Glutamatergic neuron (in vitro differentiated cells): ENCODE results near the gene MAP1LC3B2. TPM values are rescaled to one million over a fixed set of nuclear protein-coding genes. Genes with fewer than 3 reads are reported as not detected.

Experiments used
- DNase-seq: peaks from one replicate; pipeline ENCODE4 v3.0.0; 2022
- H3K27ac Mint-ChIP-seq: one replicate; pipeline ENCODE4 v1.8.0; 2020; ENCODE audit warnings: mild to moderate bottlenecking, mixed read lengths, inconsistent platforms; ENCODE audit not compliant: unreplicated experiment
- H3K27me3 Mint-ChIP-seq: one replicate; pipeline ENCODE4 v1.8.0; 2020; ENCODE audit warnings: mild to moderate bottlenecking, moderate library complexity, mixed read lengths, inconsistent platforms; ENCODE audit not compliant: unreplicated experiment
- H3K36me3 Mint-ChIP-seq: one replicate; pipeline ENCODE4 v1.8.0; 2020; ENCODE audit warnings: mild to moderate bottlenecking, mixed read lengths, inconsistent platforms; ENCODE audit not compliant: unreplicated experiment
- H3K4me1 Mint-ChIP-seq: one replicate; pipeline ENCODE4 v1.8.0; 2020; ENCODE audit warnings: mild to moderate bottlenecking, low read depth, mixed read lengths, inconsistent platforms; ENCODE audit not compliant: unreplicated experiment
- H3K4me3 Mint-ChIP-seq: one replicate; pipeline ENCODE4 v1.8.0; 2020; ENCODE audit warnings: mild to moderate bottlenecking, mixed read lengths, inconsistent platforms; ENCODE audit not compliant: unreplicated experiment
- H3K9me3 Mint-ChIP-seq: one replicate; pipeline ENCODE4 v1.8.0; 2020; ENCODE audit warnings: mild to moderate bottlenecking, moderate library complexity, mixed read lengths, inconsistent platforms; ENCODE audit not compliant: unreplicated experiment
- CTCF ChIP-seq: fragments of 200-600 bp; sonication (generic); IDR thresholded peaks from one replicate; pipeline ENCODE4 v1.5.0; 2021; ENCODE audit not compliant: partially characterized antibody, unreplicated experiment
- total RNA-seq: library from RNA; stranded (reverse); fragmentation: NEBNext Ultra II Directional; extraction: Animal tissue kit (Norgen Biotek cat#: 25700); gene quantifications from one replicate; pipeline ENCODE4 v1.2.1, GENCODE V29; 2021; ENCODE audit not compliant: unreplicated experiment

MAP1LC3B2 gene
- total RNA-seq, 1 donor from 2014 or later, result 4.4 TPM

GRCh38 chr12:116614194-116614915, 55.2 kb downstream of the MAP1LC3B2 start:
- Mint-ChIP-seq H3K36me3 (no peaks in the 10 kb centered on the region), H3K4me3 (no peak overlapping the region), H3K27ac (no peak overlapping the region), H3K27me3 (no peaks in the 10 kb centered on the region), H3K9me3 (peaks cover 6% of the 10 kb centered on the region), H3K4me1 (peaks cover 1% of the 10 kb centered on the region)
- DNase-seq, result no peak
- TF ChIP-seq CTCF, result no peak

- H3K4me3 Mint-ChIP-seq, result no peak overlapping the region
- peaks cover 6% of the 10 kb centered on the region for H3K9me3 Mint-ChIP-seq
Observed at GRCh38 chr12:116615141-116615861, 56.1 kb downstream of the MAP1LC3B2 start.

DNA sequence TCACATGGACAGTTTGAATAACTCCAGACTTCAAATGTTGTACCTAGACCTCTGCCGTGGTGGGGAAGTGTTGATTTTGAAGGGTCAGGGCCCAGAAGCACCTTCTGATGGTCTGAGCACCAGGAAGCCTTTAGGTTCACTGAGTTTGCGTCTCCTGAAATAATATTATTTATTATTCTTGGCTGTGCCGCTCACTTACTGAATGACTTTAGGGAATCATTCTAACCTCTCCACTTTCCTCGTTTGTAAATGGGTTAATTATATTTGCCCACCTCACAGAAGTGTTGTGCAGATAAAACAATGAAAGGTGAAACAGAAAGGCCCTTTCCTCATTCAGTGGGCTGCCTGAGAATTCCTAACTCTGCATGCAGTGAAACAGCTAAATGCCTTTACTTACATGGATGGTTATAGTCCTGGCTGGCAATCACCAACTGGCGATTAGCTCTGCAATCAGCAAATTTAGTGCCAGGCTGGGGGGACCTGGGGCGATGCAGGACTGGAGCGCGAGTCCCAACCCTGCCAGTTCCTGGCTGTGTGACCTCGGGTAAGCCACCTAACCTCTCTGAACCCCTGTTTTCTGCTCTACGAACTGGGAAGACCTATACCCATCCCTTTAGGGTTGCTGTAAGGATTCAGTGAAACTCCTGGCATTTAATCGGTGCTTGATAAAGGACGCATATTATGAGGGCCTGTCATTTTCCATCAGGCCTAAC, 57.5 kb downstream of the MAP1LC3B2 start:
- peaks cover 2% of the 10 kb centered on the region for H3K27me3 Mint-ChIP-seq
- peaks cover 5% of the 10 kb centered on the region for H3K4me1 Mint-ChIP-seq
- no peaks in the 10 kb centered on the region for H3K36me3 Mint-ChIP-seq
- no peak for DNase-seq
- H3K9me3 Mint-ChIP-seq, result peaks cover 2% of the 10 kb centered on the region
- H3K27ac Mint-ChIP-seq, result no peak overlapping the region
- H3K4me3 Mint-ChIP-seq, result no peak overlapping the region
- TF ChIP-seq CTCF, result no peak

More at GRCh38 chr12:116615141-116615861, 56.1 kb downstream of the MAP1LC3B2 start:
- no peak overlapping the region for H3K27ac Mint-ChIP-seq
- TF ChIP-seq CTCF, result no peak
- peaks cover 2% of the 10 kb centered on the region for H3K4me1 Mint-ChIP-seq
- DNase-seq, result no peak
- H3K36me3 Mint-ChIP-seq, result no peaks in the 10 kb centered on the region
- peaks cover 2% of the 10 kb centered on the region for H3K27me3 Mint-ChIP-seq

DNA sequence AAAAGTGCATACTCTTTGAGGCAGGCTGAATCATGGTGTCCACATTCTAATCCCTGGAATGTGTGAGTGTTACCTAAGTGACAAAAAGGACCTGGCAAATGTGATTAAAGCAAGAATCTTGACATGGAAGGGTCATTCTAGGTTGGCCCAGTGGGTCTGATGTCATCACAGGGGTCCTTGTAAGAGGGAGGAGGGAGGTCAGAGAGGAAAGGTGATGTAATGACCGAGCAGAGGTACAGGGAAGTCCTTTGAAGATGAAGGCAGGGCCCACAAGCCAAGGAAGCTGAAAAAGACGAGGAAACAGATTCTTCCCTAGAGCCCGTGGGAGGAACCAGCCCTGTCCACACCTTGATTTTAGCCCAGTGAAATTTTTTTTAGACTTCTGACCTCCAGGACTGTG, 60.1 kb downstream of the MAP1LC3B2 start:
- no peak for TF ChIP-seq CTCF
- no peak overlapping the region for H3K27ac Mint-ChIP-seq
- no peak for DNase-seq
- no peak overlapping the region for H3K4me3 Mint-ChIP-seq
- peaks cover 4% of the 10 kb centered on the region for H3K4me1 Mint-ChIP-seq
- peaks cover 3% of the 10 kb centered on the region for H3K36me3 Mint-ChIP-seq
- H3K9me3 Mint-ChIP-seq, result peaks cover 4% of the 10 kb centered on the region
- H3K27me3 Mint-ChIP-seq, result peaks cover 6% of the 10 kb centered on the region
